GM12891 (cell line): ENCODE results near the gene C16orf90.

Experiments used
- POLR2A ChIP-seq: IDR thresholded peaks from 2 replicates; pipeline ENCODE4 v1.6.1; 2011; ENCODE audit warnings: low read depth, low read length, control low read depth
- POLR2AphosphoS5 ChIP-seq: IDR thresholded peaks from 2 replicates; pipeline ENCODE4 v1.6.1; 2011; ENCODE audit warnings: low read depth, low read length, control low read depth
- POU2F2 ChIP-seq: IDR thresholded peaks from 2 replicates; pipeline ENCODE4 v1.6.1; 2011; ENCODE audit warnings: low read depth, mild to moderate bottlenecking, control low read depth, low read length, moderate library complexity

DNA sequence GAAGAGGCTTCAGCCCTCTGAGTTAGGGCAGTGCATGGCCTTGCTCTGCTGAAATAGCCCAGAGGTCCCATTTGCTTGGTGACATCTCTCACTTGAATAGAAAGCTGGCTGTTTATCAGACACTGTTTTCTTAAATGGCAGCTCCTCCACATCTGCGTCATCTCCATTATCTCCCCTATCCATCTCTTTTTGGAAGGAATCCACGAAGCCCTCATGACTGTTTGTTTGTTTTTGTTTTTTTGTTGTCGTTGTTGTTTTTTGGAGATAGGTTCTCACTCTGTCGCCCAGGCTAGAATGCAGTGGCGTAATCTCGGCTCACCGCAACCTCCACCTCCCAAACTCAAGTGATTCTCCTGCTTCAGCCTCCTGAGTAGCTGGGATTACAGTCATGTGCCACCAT, 35.2 kb downstream of the C16orf90 start:
- TF ChIP-seq POLR2AphosphoS5, result no peak
- TF ChIP-seq POLR2A, result no peak
- TF ChIP-seq POU2F2, result no peak
